GM12878 (cell line): Measurements from ENCODE around the gene SYNJ2. TPM values are rescaled to one million over a fixed set of nuclear protein-coding genes. Genes with fewer than 3 reads are reported as not detected.
"Not testable (repeated sequence)": the region's sequence is repeated elsewhere in the genome, so short reads cannot be mapped to it uniquely, and the experiment has no call there.

Experiments
- ATAC-seq: fragments of 200-7000 bp; cut with Tn5 transposase; 3 replicates; pipeline ENCODE4 v1.9.1; 2020; ENCODE audit warnings: mild to moderate bottlenecking, moderate library complexity
- BruUV-seq: library from RNA; stranded (reverse); fragments of 400-500 nt; replicated peaks from 2 replicates; lab custom pipeline; 2021; lab: Mats Ljungman, UMichigan
- CTCF ChIA-PET: fragments of 300-600 bp; sonication (Branson Sonifier 250); formaldehyde crosslinking; extraction: SDS; loops from one replicate; lab custom pipeline; 2021; ENCODE audit warnings: inconsistent platforms; lab: Yijun Ruan, JAX
- POLR2A ChIA-PET: fragments of 350-600 bp; formaldehyde crosslinking; extraction: SDS; loops from one replicate; lab custom pipeline; 2021; ENCODE audit warnings: inconsistent platforms; lab: Charles Lee
- RAD21 ChIA-PET: fragments of 300-600 bp; sonication (Branson Sonifier 250); formaldehyde crosslinking; loops from one replicate; lab custom pipeline; 2023; ENCODE audit warnings: antibody characterized with exemption; ENCODE audit not compliant: unreplicated experiment; lab: Charles Lee
- SMC1A ChIA-PET: fragments of 300-600 bp; sonication (Branson Sonifier 250); formaldehyde crosslinking; loops from one replicate; lab custom pipeline; 2023; ENCODE audit not compliant: unreplicated experiment, uncharacterized antibody; lab: Charles Lee
- DNase-seq: peaks from one replicate; pipeline ENCODE4 v3.0.0-alpha.2; 2011; ENCODE audit warnings: low read depth, low spot score
- FAIRE-seq: peaks from 3 replicates; lab custom pipeline; 2011; peaks lifted over from hg19 to GRCh38; lab: Jason Lieb, UNC
- H2AFZ ChIP-seq: 2 replicates; pipeline ENCODE4 v1.6.0; 2011; ENCODE audit warnings: low read depth, low read length, control low read depth; ENCODE audit not compliant: control insufficient read depth
- H3K27ac ChIP-seq: 2 replicates; pipeline ENCODE4 v1.5.1; 2011; ENCODE audit warnings: control low read depth; ENCODE audit not compliant: control insufficient read depth, insufficient read depth
- H3K27me3 ChIP-seq, 2 experiments: replicated peaks in 1 of 2; 2 replicates each; pipeline versions ENCODE4 v1.6.0 to v1.6.1; 2011; ENCODE audit warnings: low read length in 1 of 2; ENCODE audit not compliant: control insufficient read depth in 2 of 2, insufficient read depth in 2 of 2
- H3K36me3 ChIP-seq, 2 experiments: 2 replicates each; pipeline ENCODE4 v1.5.1; 2011; ENCODE audit warnings: low read length in 1 of 2; ENCODE audit not compliant: control insufficient read depth in 2 of 2, insufficient read depth in 2 of 2
- H3K4me1 ChIP-seq: 2 replicates; pipeline ENCODE4 v1.6.1; 2011; ENCODE audit warnings: mild to moderate bottlenecking, low read length, moderate library complexity, mixed read lengths; ENCODE audit not compliant: control insufficient read depth, insufficient read depth
- H3K4me2 ChIP-seq: 2 replicates; pipeline ENCODE4 v1.6.0; 2011; ENCODE audit warnings: control low read depth; ENCODE audit not compliant: control insufficient read depth, insufficient read depth
- H3K4me3 ChIP-seq: fragments of 200-600 bp; sonication (generic); 2 replicates; pipeline ENCODE4 v1.5.1; 2016
- H3K79me2 ChIP-seq: 2 replicates; pipeline ENCODE4 v1.6.0; 2011; ENCODE audit warnings: low read length; ENCODE audit not compliant: control insufficient read depth, insufficient read depth
- H3K9ac ChIP-seq: 2 replicates; pipeline ENCODE4 v1.8.0; 2011; ENCODE audit warnings: low read length, control low read depth, mixed read lengths; ENCODE audit not compliant: control insufficient read depth, insufficient read depth
- H3K9me3 ChIP-seq: replicated peaks from 3 replicates; pipeline ENCODE4 v1.5.1; 2011; ENCODE audit warnings: mild to moderate bottlenecking, low read length; ENCODE audit not compliant: control insufficient read depth, insufficient read depth
- H4K20me1 ChIP-seq: 2 replicates; pipeline ENCODE4 v1.6.0; 2011; ENCODE audit not compliant: control insufficient read depth, insufficient read depth
- CBX5 ChIP-seq: sonication (generic); IDR thresholded peaks from 2 replicates; pipeline ENCODE4 v1.6.1; 2016; ENCODE audit warnings: low read depth, moderate library complexity, mild to moderate bottlenecking, inconsistent platforms
- E2F8 ChIP-seq: fragments of 450-650 bp; IDR thresholded peaks from 2 replicates; pipeline ENCODE4 v1.6.1; 2018; ENCODE audit warnings: mild to moderate bottlenecking, low read depth, moderate library complexity; ENCODE audit not compliant: partially characterized antibody
- E4F1 ChIP-seq: fragments of 450-650 bp; IDR thresholded peaks from 2 replicates; pipeline ENCODE4 v1.6.1; 2018; ENCODE audit warnings: borderline replicate concordance, mild to moderate bottlenecking; ENCODE audit not compliant: partially characterized antibody
- NFYB ChIP-seq: IDR thresholded peaks from 2 replicates; pipeline ENCODE4 v1.6.1; 2011; ENCODE audit warnings: low read depth, mild to moderate bottlenecking, low read length, improper control_type of control experiment, moderate library complexity; ENCODE audit not compliant: insufficient read depth
- PML ChIP-seq: IDR thresholded peaks from 2 replicates; pipeline ENCODE4 v1.6.1; 2012; ENCODE audit warnings: low read length, inconsistent platforms
- SUZ12 ChIP-seq: fragments of 200-600 bp; sonication (generic); IDR thresholded peaks from one replicate; pipeline ENCODE4 v1.6.1; 2018; ENCODE audit warnings: antibody characterized with exemption, mild to moderate bottlenecking; ENCODE audit not compliant: unreplicated experiment
- TCF7 ChIP-seq: IDR thresholded peaks from 2 replicates; pipeline ENCODE4 v1.6.1; 2014; ENCODE audit warnings: antibody characterized with exemption, borderline replicate concordance
- WGBS: methylation state at CpG from one replicate; pipeline ENCODE4 v1.1.6; 2016; ENCODE audit warnings: low lambda C conversion rate; ENCODE audit not compliant: insufficient replicate concordance, insufficient coverage; ENCODE audit errors: missing lambda C conversion rate; 5-methylcytosine and 5-hydroxymethylcytosine counted together
- in situ Hi-C: fragments of 300-500 bp; cut with MboI; formaldehyde crosslinking; loops from 9 replicates; pipeline ENCODE4 v1.14.3; 2018; ENCODE audit warnings: mixed read lengths
- intact Hi-C: fragments of 100-400 bp; cut with micrococcal nuclease; formaldehyde crosslinking; loops from one replicate; pipeline ENCODE4 v1.14.2; 2022; ENCODE audit not compliant: unreplicated experiment
- polyA plus RNA-seq, 11 experiments: library from polyadenylated mRNA; depleted of rRNA in 4 of 11; unstranded in 6 of 11; stranded (reverse) in 5 of 11; fragments of >200 nt; fragmentation: Nextera tagmentation in 4 of 11; fragmentation: Illumina TruSeq in 1 of 11; extraction: Ambion mirVana in 4 of 11; extraction: Trizol in 1 of 11; gene quantifications; 1 replicate in 1 of 11; 2 replicates in 10 of 11; pipeline versions ENCODE4 v1.2.1 to v1.2.3, GENCODE V29; 2011 to 2016; ENCODE audit warnings: inconsistent platforms in 2 of 11, missing spikeins in 2 of 11, low read depth in 1 of 11
- total RNA-seq, 4 experiments: library from RNA; depleted of rRNA in 3 of 4; stranded (reverse); fragments of >200 nt in 3 of 4; fragmentation: Illumina TruSeq in 1 of 4; extraction: Trizol in 1 of 4; gene quantifications; 2 replicates each; pipeline versions ENCODE4 v1.2.1 to v1.2.3, GENCODE V29; 2013 to 2021

Gene SYNJ2
- total and polyA plus RNA-seq, 10 of the 15 experiments (the other 5 are each of a cell fraction or from before 2014, with no cell fraction given), result 0.11 to 1.8 (median 0.57) TPM

GRCh38 chr6:157950899-157951298 lies 30.8 kb upstream of the SYNJ2 start:
- ATAC-seq, H3K27ac ChIP-seq, H3K9me3 ChIP-seq, SMC1A ChIA-PET, H4K20me1 ChIP-seq, H3K4me1 ChIP-seq, H3K79me2 ChIP-seq, H3K36me3 ChIP-seq, POLR2A ChIA-PET, H3K4me3 ChIP-seq, FAIRE-seq, DNase-seq, H3K9ac ChIP-seq, in situ Hi-C loops, H3K27me3 ChIP-seq, H3K4me2 ChIP-seq, BruUV-seq, intact Hi-C loops, H2AFZ ChIP-seq: not testable (repeated sequence)
- ChIA-PET RAD21 (interaction anchor here (1.0 kb wide), 1 partner anchor 78 kb away, joined by 3 read pairs; no protein-coding TSS in a partner anchor), CTCF (interaction anchor here (2.3 kb wide), 1 partner anchor 14 kb away, joined by 5 read pairs; no protein-coding TSS in a partner anchor)
- WGBS, result 62% methylated on average over 1 of the region's 1 CpG

GRCh38 chr6:157951828-157952227 lies 29.8 kb upstream of the SYNJ2 start:
- in situ Hi-C loops (no loop called here), intact Hi-C loops (no loop called here)
- BruUV-seq, result no TSS peak
- no peak overlapping the region for H3K4me3 ChIP-seq
- no peak overlapping the region for H3K27ac ChIP-seq
- FAIRE-seq, result no peak
- no peaks in the 10 kb centered on the region for H3K36me3 ChIP-seq
- no peak for DNase-seq
- no peaks in the 10 kb centered on the region for H3K4me1 ChIP-seq
- RAD21 ChIA-PET, result no interaction called here
- no peaks in the 10 kb centered on the region for H3K27me3 ChIP-seq
- no peak for ATAC-seq
- no peaks in the 10 kb centered on the region; the same call in 1 of the 2 replicates for H4K20me1 ChIP-seq
- TF ChIP-seq SUZ12 (no peak), E2F8 (no peak), TCF7 (no peak), E4F1 (no peak), PML (no peak), CBX5 (no peak), NFYB (no peak)
- H3K79me2 ChIP-seq, result no peaks in the 10 kb centered on the region
- no peak overlapping the region for H2AFZ ChIP-seq
- SMC1A ChIA-PET, result no interaction called here
- H3K4me2 ChIP-seq, result no peak overlapping the region
- 47% methylated on average over 9 of the region's 9 CpGs for WGBS
- CTCF ChIA-PET, result interaction anchor here (2.3 kb wide), 1 partner anchor 15 kb away, joined by 5 read pairs; no protein-coding TSS in a partner anchor
- no peak overlapping the region for H3K9ac ChIP-seq
- no peaks in the 10 kb centered on the region for H3K9me3 ChIP-seq
- POLR2A ChIA-PET, result no interaction called here
